T-helper 22 cell (primary cell): ENCODE data around the gene ITPR1.

Experiments used
- DNase-seq: peaks from one replicate; pipeline ENCODE4 v3.0.0-alpha.2; 2020; ENCODE audit warnings: low read depth

Gene ITPR1

GRCh38 chr3:4686619-4687018 is 193.5 kb downstream of the ITPR1 start:
- no peak for DNase-seq

GRCh38 chr3:4687167-4687566 is 194.0 kb downstream of the ITPR1 start:
- no peak for DNase-seq

- no peak for DNase-seq
These were observed 194.4 kb downstream of the ITPR1 start for GRCh38 chr3:4687596-4687995.

DNA sequence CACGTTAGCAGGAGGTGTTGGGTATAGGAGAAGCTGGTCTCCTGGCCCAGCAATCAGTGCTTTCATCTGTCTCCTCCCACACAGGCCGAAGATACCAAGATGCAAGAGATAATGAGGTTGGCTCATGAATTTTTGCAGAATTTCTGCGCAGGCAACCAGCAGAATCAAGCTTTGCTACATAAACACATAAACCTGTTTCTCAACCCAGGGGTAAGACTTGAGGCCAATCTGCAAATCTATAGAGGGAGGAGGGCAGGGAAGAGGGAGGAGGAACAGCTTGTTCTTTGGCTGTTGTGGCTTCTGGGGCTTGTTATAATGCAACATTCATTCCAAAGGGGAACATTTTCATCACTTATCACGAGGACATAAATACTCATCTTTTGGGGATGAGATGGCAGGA is 195.3 kb downstream of the ITPR1 start:
- no peak for DNase-seq

- no peak for DNase-seq
These were observed 195.9 kb downstream of the ITPR1 start for GRCh38 chr3:4689021-4689420.

- no peak for DNase-seq
These were observed 197.1 kb downstream of the ITPR1 start for GRCh38 chr3:4690277-4690676.

GRCh38 chr3:4693620-4694019 is 200.5 kb downstream of the ITPR1 start:
- DNase-seq: no peak

GRCh38 chr3:4695846-4696245 is 202.7 kb downstream of the ITPR1 start:
- no peak for DNase-seq

GRCh38 chr3:4696266-4696665 is 203.1 kb downstream of the ITPR1 start:
- DNase-seq: no peak

DNA sequence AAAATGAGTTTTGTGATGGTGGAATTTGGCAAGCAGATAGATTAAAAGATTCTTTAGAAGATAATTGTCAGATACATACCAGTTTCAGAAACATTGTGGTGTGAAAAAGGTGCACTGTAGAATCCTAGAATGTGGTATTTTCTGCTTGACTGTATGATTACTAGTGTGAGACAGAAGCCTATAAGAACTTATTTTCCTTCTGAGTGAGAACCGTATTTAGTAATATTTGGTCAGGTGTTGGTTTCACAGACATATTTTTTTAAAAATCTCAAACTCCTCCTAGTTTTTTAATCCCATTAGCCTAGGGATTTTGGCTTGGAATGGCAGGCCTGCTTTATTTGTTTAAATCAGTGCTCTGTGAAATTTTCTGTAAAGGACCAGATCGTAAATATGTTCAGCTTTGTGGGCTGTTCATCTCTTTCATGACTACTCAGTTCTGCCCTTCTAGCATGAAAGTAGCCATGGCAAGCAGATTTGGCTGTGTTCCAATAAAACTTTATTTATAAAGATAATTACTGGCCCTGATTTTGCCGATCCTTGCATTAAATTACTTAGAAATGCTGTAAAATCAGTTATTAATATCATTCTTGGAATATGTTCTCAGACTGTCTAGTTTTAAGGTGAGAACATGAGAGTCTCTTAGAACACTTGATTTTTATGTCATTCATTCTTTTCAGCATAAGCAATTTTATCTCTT is 205.1 kb downstream of the ITPR1 start:
- no peak for DNase-seq

DNA sequence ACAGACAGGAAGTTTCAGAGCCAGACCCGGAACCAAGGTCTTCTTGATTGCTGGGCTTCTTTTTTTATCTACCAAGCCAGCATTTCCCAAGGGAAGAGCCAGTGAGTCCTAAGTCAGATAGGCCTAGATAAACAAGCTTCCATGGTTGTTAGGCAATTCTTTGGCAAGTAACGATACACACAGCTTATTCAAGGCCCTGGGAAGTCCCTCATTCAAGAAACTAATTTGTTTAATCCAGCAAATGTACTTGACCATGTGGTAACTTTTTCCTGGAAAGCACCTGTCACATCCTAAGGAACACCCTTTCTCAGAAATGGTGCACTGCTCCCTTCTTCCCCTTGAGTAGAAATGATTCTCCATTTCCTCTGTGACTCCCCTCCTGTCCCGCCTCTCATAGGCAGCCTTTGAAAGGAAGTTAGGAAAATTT is 209.9 kb downstream of the ITPR1 start:
- no peak for DNase-seq

DNA sequence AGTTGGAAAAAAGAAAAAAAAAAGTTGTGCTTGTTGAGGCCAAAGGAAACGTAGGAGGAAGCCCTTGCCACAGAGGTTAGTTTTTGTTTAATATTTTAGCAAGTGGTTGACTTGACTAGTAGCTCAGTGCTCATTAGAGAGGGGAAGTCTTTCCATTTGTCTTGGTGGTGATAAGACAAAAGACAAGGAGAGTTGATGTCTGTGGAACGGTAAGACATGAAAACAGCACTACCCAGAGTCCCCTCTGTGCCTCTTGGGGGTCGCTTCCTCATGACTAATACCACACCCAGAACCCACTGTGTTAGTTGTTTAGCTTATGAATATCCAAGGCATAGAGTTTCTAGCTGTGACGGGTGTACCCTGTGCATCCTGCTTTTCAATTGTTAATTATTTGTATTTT is 211.4 kb downstream of the ITPR1 start:
- no peak for DNase-seq

GRCh38 chr3:4707324-4707723 is 214.2 kb downstream of the ITPR1 start:
- no peak for DNase-seq

DNA sequence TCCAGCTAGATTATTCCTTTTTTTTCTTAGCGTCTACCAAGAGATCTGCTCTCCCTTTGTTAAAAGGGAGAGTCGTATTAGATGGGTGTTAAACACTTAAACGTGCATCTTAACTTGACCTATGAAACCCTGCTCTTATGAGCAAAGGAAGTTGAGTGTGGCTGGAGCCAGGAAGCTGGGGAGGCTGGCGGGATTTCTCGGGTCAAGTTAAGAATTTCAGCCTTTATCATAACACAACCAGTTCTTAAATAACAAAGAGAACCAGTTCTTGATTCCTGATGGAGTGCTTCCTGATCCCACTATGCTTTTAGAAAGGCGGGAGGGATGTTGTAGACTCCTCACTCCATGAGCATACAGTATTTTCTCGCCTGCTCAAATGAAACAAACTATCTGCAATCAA is 215.1 kb downstream of the ITPR1 start:
- no peak for DNase-seq

GRCh38 chr3:4709341-4709740 is 216.2 kb downstream of the ITPR1 start:
- no peak for DNase-seq

GRCh38 chr3:4710191-4710590 is 217.0 kb downstream of the ITPR1 start:
- DNase-seq: no peak

DNA sequence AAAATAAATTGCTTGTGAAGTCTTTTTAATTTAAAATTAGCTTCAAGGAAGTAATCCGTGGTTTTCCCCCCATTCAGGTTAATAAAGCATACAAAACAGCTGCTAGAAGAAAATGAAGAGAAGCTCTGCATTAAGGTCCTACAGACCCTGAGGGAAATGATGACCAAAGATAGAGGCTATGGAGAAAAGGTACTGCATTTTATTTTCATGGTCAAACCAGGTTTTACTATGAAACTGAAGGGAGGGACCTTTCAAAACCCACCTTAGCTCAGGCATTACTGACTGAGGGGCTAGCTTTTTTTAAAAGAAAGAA is 218.5 kb downstream of the ITPR1 start:
- DNase-seq: no peak

DNA sequence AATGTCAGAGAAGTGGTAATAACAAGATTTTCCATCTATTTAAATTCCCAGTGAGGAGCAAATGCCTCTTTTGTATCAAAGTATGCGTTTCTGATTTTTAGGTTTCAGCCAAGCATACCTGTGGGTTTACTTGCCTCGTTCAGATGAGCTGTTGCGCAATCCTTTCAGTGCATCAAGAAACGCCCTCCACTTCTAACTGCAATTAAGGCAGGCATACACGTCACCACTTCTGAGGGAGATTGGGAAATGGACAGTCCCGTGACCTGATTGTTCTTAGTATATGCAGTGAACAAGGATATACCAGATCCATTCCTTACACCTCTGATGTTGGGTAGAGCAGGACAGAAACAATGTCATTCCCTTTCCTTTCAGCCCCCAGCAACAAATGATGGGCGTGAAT is 219.0 kb downstream of the ITPR1 start:
- no peak for DNase-seq

DNA sequence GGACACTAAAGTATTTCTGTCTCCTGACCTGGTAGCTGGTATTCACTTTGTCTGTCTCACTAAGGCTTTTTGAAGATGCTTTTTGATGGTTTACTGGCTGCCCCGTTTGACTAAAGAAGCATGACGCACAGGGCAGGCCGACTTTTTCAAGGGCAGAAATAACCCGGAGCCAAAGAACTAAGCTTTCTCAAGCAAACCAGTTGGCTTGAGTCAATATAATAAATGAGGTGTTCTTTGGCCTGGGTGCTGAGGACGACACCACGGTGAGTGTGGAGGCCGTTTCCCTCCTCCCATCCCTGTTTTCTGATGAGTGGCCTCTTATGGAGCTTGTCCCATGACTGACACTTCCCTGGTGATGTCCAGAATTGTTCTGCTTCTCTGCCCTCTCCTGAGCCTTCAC is 220.9 kb downstream of the ITPR1 start:
- no peak for DNase-seq

DNA sequence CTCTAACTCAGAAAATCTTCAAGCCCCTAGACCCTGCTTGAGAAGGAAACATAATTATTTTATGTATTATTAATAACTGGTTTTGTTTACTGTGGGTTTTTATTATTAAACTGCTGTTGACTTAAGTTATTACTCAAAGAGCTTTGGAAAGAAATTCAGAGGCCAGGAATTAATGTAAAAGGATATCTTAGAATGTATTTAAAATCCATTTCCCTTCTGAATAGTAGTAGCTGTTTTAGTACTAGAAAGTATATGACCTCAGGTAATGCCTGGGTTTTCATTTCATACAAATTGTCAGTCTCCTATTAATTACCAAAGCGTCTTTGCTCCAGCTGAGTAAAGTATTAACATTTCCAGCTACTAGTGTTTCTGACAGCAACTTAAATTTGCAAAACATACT is 223.1 kb downstream of the ITPR1 start:
- no peak for DNase-seq

DNA sequence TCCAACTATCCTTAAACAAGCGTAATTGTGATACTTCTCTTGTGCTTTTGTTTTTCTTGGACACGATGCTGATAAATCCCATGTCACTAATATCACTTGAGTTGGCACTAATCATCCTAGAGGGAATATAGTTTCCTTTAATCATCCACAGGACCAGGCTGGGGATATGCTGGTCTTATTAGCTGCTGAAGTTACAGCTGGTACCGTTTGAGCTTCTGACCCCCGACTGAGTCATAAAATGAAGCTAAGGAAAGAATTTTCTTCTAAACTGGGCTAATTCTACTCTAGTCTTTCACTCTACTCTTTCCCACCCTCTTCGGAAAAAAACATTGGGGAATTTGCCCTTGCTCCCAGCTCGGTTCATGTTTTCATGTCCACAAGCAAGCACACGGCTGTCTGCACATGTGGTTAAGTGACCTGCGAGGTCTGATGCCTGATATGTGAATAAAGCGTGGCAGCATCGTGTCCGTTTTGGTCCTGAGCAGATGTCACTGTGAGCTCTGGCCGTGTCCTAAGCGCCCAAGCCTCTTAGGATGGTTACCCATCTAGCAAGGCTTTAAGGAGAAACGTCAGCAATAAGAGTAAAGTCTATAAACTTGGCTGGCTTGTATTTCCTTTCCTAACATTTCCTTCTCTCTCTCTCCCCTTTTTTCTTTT is 223.7 kb downstream of the ITPR1 start:
- no peak for DNase-seq

GRCh38 chr3:4717363-4717740 is 224.2 kb downstream of the ITPR1 start:
- DNase-seq: no peak

GRCh38 chr3:4718179-4718736 is 225.1 kb downstream of the ITPR1 start:
- no peak for DNase-seq

DNA sequence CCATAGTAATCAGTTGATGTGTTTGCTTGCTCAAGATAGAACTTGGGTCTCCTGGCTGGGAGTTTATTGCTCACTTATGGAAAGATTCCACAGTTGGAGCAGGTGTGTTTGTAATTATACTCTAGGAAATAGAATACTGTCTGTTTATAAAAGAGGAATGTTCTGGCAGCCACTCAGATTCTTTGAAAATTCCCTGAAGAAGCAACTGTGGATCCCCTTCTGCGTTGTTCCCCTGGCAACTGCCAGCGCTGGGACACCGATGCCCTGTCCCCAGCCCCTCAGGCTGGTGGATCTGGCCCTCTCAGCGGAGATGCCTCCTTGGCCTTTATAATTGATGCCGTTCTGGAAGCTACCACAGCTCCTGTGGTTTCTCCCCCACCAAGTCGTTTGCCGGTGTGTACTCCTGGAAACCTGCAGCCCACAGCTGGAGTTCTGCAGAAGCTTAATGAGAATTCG is 225.9 kb downstream of the ITPR1 start:
- no peak for DNase-seq
